Brain microvascular endothelial cell (primary cell): ENCODE measurements around the gene RFTN1.

Source experiments
- DNase-seq: peaks from one replicate; pipeline ENCODE4 v3.0.0-alpha.2; 2020
- H3K27ac ChIP-seq: fragments of 250-450 bp; sonication (Bioruptor Pico); 2 replicates; pipeline ENCODE4 v1.5.1; 2020; ENCODE audit warnings: mild to moderate bottlenecking, moderate library complexity
- H3K27me3 ChIP-seq: fragments of 250-450 bp; sonication (Bioruptor Pico); replicated peaks from 2 replicates; pipeline ENCODE4 v1.5.1; 2020; ENCODE audit warnings: mild to moderate bottlenecking
- H3K36me3 ChIP-seq: fragments of 250-450 bp; sonication (Bioruptor Pico); replicated peaks from 2 replicates; pipeline ENCODE4 v1.5.1; 2020; ENCODE audit warnings: mild to moderate bottlenecking
- H3K4me3 ChIP-seq: 2 replicates; pipeline ENCODE4 v1.5.1; 2011; ENCODE audit warnings: low read depth, mild to moderate bottlenecking, control low read depth, low read length, moderate library complexity
- CTCF ChIP-seq: IDR thresholded peaks from 2 replicates; pipeline ENCODE4 v1.5.1; 2011; ENCODE audit warnings: low read depth, mild to moderate bottlenecking, moderate library complexity, low read length, control low read depth, inconsistent platforms; ENCODE audit errors: missing control alignments
- in situ Hi-C: cut with HindIII; loops from 2 replicates; pipeline ENCODE4 v1.10.0; 2017; ENCODE audit warnings: low sequenced_read_pairs, low pct_ligation_motif_present

RFTN1 gene

GRCh38 chr3:16369885-16370284, 143.6 kb downstream of the RFTN1 start:
- DNase-seq = no peak
- H3K36me3 ChIP-seq = peaks cover 39% of the 10 kb centered on the region
- TF ChIP-seq CTCF = no peak
- no peaks in the 10 kb centered on the region for H3K27me3 ChIP-seq
- in situ Hi-C loops = no loop called here
- no peak overlapping the region for H3K27ac ChIP-seq
- no peak overlapping the region for H3K4me3 ChIP-seq

- no peak for TF ChIP-seq CTCF
- DNase-seq = no peak
- in situ Hi-C loops = no loop called here
- Histone ChIP-seq H3K27ac (no peak overlapping the region), H3K4me3 (no peak overlapping the region), H3K27me3 (no peaks in the 10 kb centered on the region), H3K36me3 (peaks cover 44% of the 10 kb centered on the region)
Observed at GRCh38 chr3:16369276-16369675, 144.2 kb downstream of the RFTN1 start.

GRCh38 chr3:16366581-16366980, 146.9 kb downstream of the RFTN1 start:
- in situ Hi-C loops = no loop called here
- Histone ChIP-seq H3K27ac (no peak overlapping the region), H3K36me3 (peaks cover 48% of the 10 kb centered on the region), H3K4me3 (no peak overlapping the region), H3K27me3 (no peaks in the 10 kb centered on the region)
- TF ChIP-seq CTCF = peak; percentile 31
- no peak for DNase-seq

GRCh38 chr3:16365491-16366128, 147.9 kb downstream of the RFTN1 start:
- no peak for TF ChIP-seq CTCF
- H3K4me3 ChIP-seq = no peak overlapping the region
- DNase-seq = no peak
- in situ Hi-C loops = no loop called here
- H3K27ac ChIP-seq = no peak overlapping the region
- no peaks in the 10 kb centered on the region for H3K27me3 ChIP-seq
- H3K36me3 ChIP-seq = peaks cover 50% of the 10 kb centered on the region

- H3K27me3 ChIP-seq = no peaks in the 10 kb centered on the region
- in situ Hi-C loops = no loop called here
- no peak overlapping the region for H3K4me3 ChIP-seq
Observed at GRCh38 chr3:16364963-16365362, 148.5 kb downstream of the RFTN1 start.

More at GRCh38 chr3:16364963-16365362, 148.5 kb downstream of the RFTN1 start:
- no peak for TF ChIP-seq CTCF
- Histone ChIP-seq H3K36me3 (peaks cover 47% of the 10 kb centered on the region), H3K27ac (no peak overlapping the region)
- no peak for DNase-seq
